Muscle of arm (tissue), 12 donors: ENCODE data around the gene PCNX3. TPM values are rescaled to one million over a fixed set of nuclear protein-coding genes. Genes with fewer than 3 reads are reported as not detected.
A peak's percentile ranks its signal among the peaks of the same experiment; 100 is the strongest.
"Not testable (repeated sequence)": the region's sequence is repeated elsewhere in the genome, so short reads cannot be mapped to it uniquely, and the experiment has no call there.

Experiments used
- DNase-seq: peaks from one replicate; pipeline ENCODE4 v3.0.0-alpha.2; 2013
- polyA plus RNA-seq, 12 donors: library from polyadenylated mRNA; unstranded; fragments of 120-200 nt; gene quantifications; one replicate each; pipeline ENCODE4 v1.2.1, GENCODE V29; 2013; ENCODE audit not compliant: insufficient read length in 12 of 12

PCNX3 gene
- polyA plus RNA-seq, 12 donors: 9.8 to 155 (median 15.6) TPM

- no peak for DNase-seq
Measured at GRCh38 chr11:65654375-65655349, 39.1 kb downstream of the PCNX3 start.

- no peak for DNase-seq
Measured at GRCh38 chr11:65655570-65656332, 40.2 kb downstream of the PCNX3 start.

- no peak for DNase-seq
Measured at GRCh38 chr11:65657426-65657825, 41.9 kb downstream of the PCNX3 start.

GRCh38 chr11:65658174-65659021 is 42.8 kb downstream of the PCNX3 start:
- no peak for DNase-seq

- no peak for DNase-seq
Measured at GRCh38 chr11:65660038-65660437, 44.5 kb downstream of the PCNX3 start.

GRCh38 chr11:65660908-65661307 is 45.3 kb downstream of the PCNX3 start:
- not testable (repeated sequence) for DNase-seq

GRCh38 chr11:65661599-65662246 is 46.1 kb downstream of the PCNX3 start:
- DNase-seq: no peak

GRCh38 chr11:65662247-65662798 is 46.7 kb downstream of the PCNX3 start:
- DNase-seq: no peak

GRCh38 chr11:65662799-65663638 is 47.4 kb downstream of the PCNX3 start, which contains the start of gene RELA:
TSS of gene RELA (minus strand) at chr11:65662916. CDS start at chr11:65662832, 84 bp downstream.
- peak; percentile 97 for DNase-seq

- peak; percentile 83 for DNase-seq
Measured at GRCh38 chr11:65663639-65664200, 48.1 kb downstream of the PCNX3 start.

- no peak for DNase-seq
Measured at GRCh38 chr11:65672180-65672860, 56.7 kb downstream of the PCNX3 start.

GRCh38 chr11:65672982-65673381 is 57.4 kb downstream of the PCNX3 start:
- no peak for DNase-seq

GRCh38 chr11:65680192-65680743 is 64.7 kb downstream of the PCNX3 start:
- no peak for DNase-seq

GRCh38 chr11:65683480-65683879 is 67.9 kb downstream of the PCNX3 start:
- DNase-seq: not testable (repeated sequence)

- no peak for DNase-seq
Measured at GRCh38 chr11:65685981-65686380, 70.4 kb downstream of the PCNX3 start.
